Motor neuron (in vitro differentiated cells): ENCODE data around the gene KRT81. TPM values are rescaled to one million over a fixed set of nuclear protein-coding genes. Genes with fewer than 3 reads are reported as not detected.
"Not testable (repeated sequence)": the region's sequence is repeated elsewhere in the genome, so short reads cannot be mapped to it uniquely, and the experiment has no call there.

Source experiments
- ATAC-seq, 8 experiments: fragments of 200-7000 bp; cut with Tn5 transposase; replicated peaks in 6 of 8; 2 replicates each; pipeline ENCODE4 v1.8.0; 2021; ENCODE audit warnings: mild to moderate bottlenecking in 8 of 8, moderate library complexity in 8 of 8
- H3K27ac ChIP-seq, 2 donors: fragments of 250-450 bp; sonication (Bioruptor Pico); 2 replicates each; pipeline ENCODE4 v1.9.0; 2021; ENCODE audit warnings: antibody characterized with exemption in 2 of 2, mild to moderate bottlenecking in 2 of 2, moderate library complexity in 1 of 2
- H3K4me1 ChIP-seq, 2 donors: fragments of 250-450 bp; sonication (Bioruptor Pico); replicated peaks in 1 of 2; 2 replicates each; pipeline ENCODE4 v1.6.1; 2021; ENCODE audit warnings: antibody characterized with exemption in 2 of 2, mild to moderate bottlenecking in 2 of 2, moderate library complexity in 1 of 2
- H3K4me3 ChIP-seq, 5 donors: fragments of 250-450 bp; sonication (Bioruptor Pico); 2 replicates each; pipeline ENCODE4 v1.9.0; 2021; ENCODE audit warnings: antibody characterized with exemption in 5 of 5, mild to moderate bottlenecking in 5 of 5, moderate library complexity in 4 of 5
- WGBS, 10 experiments: fragments of 450-650 bp; shearing (Covaris generic); methylation state at CpG; one replicate each; pipeline ENCODE4 v1.0.0; 2022; 5-methylcytosine and 5-hydroxymethylcytosine counted together
- in situ Hi-C, 9 experiments: fragments of 400-800 bp; cut with MboI; loops; one replicate each; pipeline ENCODE4 v1.15.0; 2021; ENCODE audit warnings: low sequenced_read_pairs in 9 of 9, low pct_unique_long_range_greater_than_20kb in 2 of 9; ENCODE audit not compliant: unreplicated experiment in 9 of 9
- total RNA-seq, 8 experiments: library from RNA; unstranded; fragments of 300-600 nt; gene quantifications; 2 replicates each; pipeline versions ENCODE4 v1.2.3 to v1.2.4, GENCODE V29; 2022

The KRT81 gene
- total RNA-seq, 8 experiments from 2014 or later: 0.49 to 0.58 TPM; not detected in 6

- in situ Hi-C loops: no loop called here
- Histone ChIP-seq H3K27ac (no peak overlapping the region), H3K4me1 (no peaks in the 10 kb centered on the region), H3K4me3 (no peak overlapping the region)
- 60 to 80% (median 75%) methylated on average over 1 to 2 of the region's 13 CpGs; no CpG with 5 or more reads in 6 of the 10 experiments for WGBS, 10 experiments
- ATAC-seq: no peak
These were observed 23.2 kb upstream of the KRT81 start for GRCh38 chr12:52314511-52314910.

GRCh38 chr12:52313926-52314325 lies 22.6 kb upstream of the KRT81 start:
- H3K4me1 ChIP-seq: no peaks in the 10 kb centered on the region
- no peak overlapping the region for H3K4me3 ChIP-seq
- no peak for ATAC-seq
- H3K27ac ChIP-seq: no peak overlapping the region
- in situ Hi-C loops: no loop called here
- 47 to 93% (median 78%) methylated on average over 1 to 7 of the region's 9 CpGs; no CpG with 5 or more reads in 4 of the 10 experiments for WGBS, 10 experiments

GRCh38 chr12:52313461-52313860 lies 22.1 kb upstream of the KRT81 start:
- H3K27ac ChIP-seq: no peak overlapping the region
- 40% methylated on average over 1 of the region's 3 CpGs; no CpG with 5 or more reads in 9 of the 10 experiments for WGBS, 10 experiments
- ATAC-seq: no peak
- no peaks in the 10 kb centered on the region for H3K4me1 ChIP-seq
- in situ Hi-C loops: no loop called here
- H3K4me3 ChIP-seq: no peak overlapping the region

- no peak overlapping the region for H3K4me3 ChIP-seq
- no peak overlapping the region for H3K27ac ChIP-seq
- no peaks in the 10 kb centered on the region for H3K4me1 ChIP-seq
- in situ Hi-C loops: no loop called here
- ATAC-seq: no peak
- 25 to 55% (median 40%) methylated on average over 2 of the region's 4 CpGs; no CpG with 5 or more reads in 7 of the 10 experiments for WGBS, 10 experiments
These were observed 20.8 kb upstream of the KRT81 start for GRCh38 chr12:52312086-52312485.

- 50 to 100% (median 83%) methylated on average over 1 to 3 of the region's 3 CpGs; no CpG with 5 or more reads in 5 of the 10 experiments for WGBS, 10 experiments
- Histone ChIP-seq H3K4me3 (no peak overlapping the region), H3K4me1 (no peaks in the 10 kb centered on the region), H3K27ac (no peak overlapping the region)
- no peak for ATAC-seq
- in situ Hi-C loops: no loop called here
These were observed 19.9 kb upstream of the KRT81 start for GRCh38 chr12:52311285-52311648.

- Histone ChIP-seq H3K4me3 (no peak overlapping the region), H3K27ac (no peak overlapping the region), H3K4me1 (no peaks in the 10 kb centered on the region)
- 0 to 90% (median 50%) methylated on average over 1 to 4 of the region's 5 CpGs; no CpG with 5 or more reads in 1 of the 10 experiments for WGBS, 10 experiments
- in situ Hi-C loops: no loop called here
- no peak for ATAC-seq
These were observed 19.4 kb upstream of the KRT81 start for GRCh38 chr12:52310622-52311284.

GRCh38 chr12:52308806-52309425 lies 17.6 kb upstream of the KRT81 start:
- Histone ChIP-seq H3K4me1 (no peaks in the 10 kb centered on the region), H3K4me3 (peak overlapping the region; percentile 25 to 41 (median 31)), H3K27ac (no peak overlapping the region)
- 39 to 100% (median 77%) methylated on average over 1 to 7 of the region's 15 CpGs; no CpG with 5 or more reads in 2 of the 10 experiments for WGBS, 10 experiments
- peak in 2 of 8 experiments; percentile 19 to 29 for ATAC-seq
- in situ Hi-C loops: no loop called here

- Histone ChIP-seq H3K4me3 (peak overlapping the region; percentile 25 to 41 (median 31)), H3K27ac (no peak overlapping the region), H3K4me1 (no peaks in the 10 kb centered on the region)
- 3 to 100% (median 34%) methylated on average over 1 to 13 of the region's 71 CpGs; no CpG with 5 or more reads in 2 of the 10 experiments for WGBS, 10 experiments
- ATAC-seq: peak; percentile 95 to 98 (median 97)
- in situ Hi-C loops: no loop called here
These were observed 16.8 kb upstream of the KRT81 start for GRCh38 chr12:52307836-52308805.

GRCh38 chr12:52306731-52307130 lies 15.4 kb upstream of the KRT81 start:
- ATAC-seq: no peak
- in situ Hi-C loops: no loop called here
- WGBS, 10 experiments: 67 to 100% (median 100%) methylated on average over 1 to 2 of the region's 2 CpGs; no CpG with 5 or more reads in 4 of the 10 experiments

GRCh38 chr12:52305921-52306705 lies 14.8 kb upstream of the KRT81 start:
- Histone ChIP-seq H3K27ac (no peak overlapping the region), H3K4me1 (no peaks in the 10 kb centered on the region), H3K4me3 (no peak overlapping the region)
- in situ Hi-C loops: no loop called here
- 0 to 20% methylated on average over 1 to 2 of the region's 11 CpGs; no CpG with 5 or more reads in 8 of the 10 experiments for WGBS, 10 experiments
- ATAC-seq: peak in 1 of 8 experiments; percentile 21

More at GRCh38 chr12:52306731-52307130, 15.4 kb upstream of the KRT81 start:
- Histone ChIP-seq H3K4me3 (no peak overlapping the region), H3K27ac (no peak overlapping the region), H3K4me1 (no peaks in the 10 kb centered on the region)

- H3K27ac ChIP-seq, H3K4me3 ChIP-seq, in situ Hi-C loops, ATAC-seq, H3K4me1 ChIP-seq: not testable (repeated sequence)
- WGBS, 10 experiments: 100% methylated on average over 1 of the region's 15 CpGs; no CpG with 5 or more reads in 9 of the 10 experiments
These were observed 13.6 kb upstream of the KRT81 start for GRCh38 chr12:52304941-52305411.

- no CpG with 5 or more reads among the region's 5 CpGs for WGBS, 10 experiments
- in situ Hi-C loops: not testable (repeated sequence)
- ATAC-seq: peak in 2 of 8 experiments; percentile 73 to 81
These were observed 11.0 kb upstream of the KRT81 start for GRCh38 chr12:52302242-52302914.

More at GRCh38 chr12:52302242-52302914, 11.0 kb upstream of the KRT81 start:
- not testable (repeated sequence) for H3K27ac ChIP-seq, H3K4me1 ChIP-seq, H3K4me3 ChIP-seq
